ENCODE data around the gene AGBL3.
"Not testable (repeated sequence)": the region's sequence is repeated elsewhere in the genome, so short reads cannot be mapped to it uniquely, and the experiment has no call there.

Gene AGBL3

GRCh38 chr7:134966691-134967090, 19.6 kb upstream of the AGBL3 start:
- no peak for DNase-seq (ENCODE audit: low read depth)

GRCh38 chr7:134968110-134968509, 18.2 kb upstream of the AGBL3 start:
- DNase-seq (ENCODE audit: low read depth) = no peak

DNA sequence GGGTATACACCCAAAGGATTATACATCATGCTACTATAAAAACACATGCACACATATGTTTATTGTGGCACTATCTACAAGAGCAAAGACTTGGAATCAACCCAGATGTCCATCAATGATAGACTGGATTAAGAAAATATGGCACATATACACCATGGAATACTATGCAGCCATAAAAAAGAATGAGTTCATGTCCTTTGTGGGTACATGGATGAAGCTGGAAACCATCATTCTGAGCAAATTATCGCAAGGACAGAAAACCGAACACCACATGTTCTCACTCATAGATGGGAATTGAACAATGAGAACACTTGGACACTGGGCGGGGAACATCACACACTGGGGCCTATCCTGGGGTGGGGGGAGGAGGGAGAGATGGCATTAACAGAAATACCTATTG, 4.7 kb upstream of the AGBL3 start:
- not testable (repeated sequence) for DNase-seq (ENCODE audit: low read depth)

DNA sequence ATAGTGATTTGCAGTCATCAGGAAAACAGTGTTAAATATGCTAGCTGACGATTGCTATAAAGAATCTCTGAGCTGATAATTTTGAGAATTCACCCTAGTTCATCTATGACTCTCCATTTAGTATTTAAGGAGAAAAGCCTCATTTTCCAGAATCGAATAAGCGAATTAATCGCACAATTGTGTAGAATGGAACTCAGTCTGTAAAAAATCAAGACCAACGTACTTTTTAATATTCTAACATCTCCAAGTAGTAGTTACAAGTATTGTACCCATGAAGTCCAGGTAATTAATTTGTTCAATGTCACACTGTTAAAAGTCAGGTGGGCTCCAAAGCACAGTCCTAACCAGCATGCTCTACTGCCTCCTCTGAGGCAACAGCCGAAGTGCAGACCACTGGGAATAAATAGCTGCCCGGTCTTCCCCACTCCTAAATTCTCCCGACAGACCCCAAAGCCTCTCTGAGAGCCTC, 380 bp upstream of the AGBL3 start:
- DNase-seq (ENCODE audit: low read depth) = no peak

DNA sequence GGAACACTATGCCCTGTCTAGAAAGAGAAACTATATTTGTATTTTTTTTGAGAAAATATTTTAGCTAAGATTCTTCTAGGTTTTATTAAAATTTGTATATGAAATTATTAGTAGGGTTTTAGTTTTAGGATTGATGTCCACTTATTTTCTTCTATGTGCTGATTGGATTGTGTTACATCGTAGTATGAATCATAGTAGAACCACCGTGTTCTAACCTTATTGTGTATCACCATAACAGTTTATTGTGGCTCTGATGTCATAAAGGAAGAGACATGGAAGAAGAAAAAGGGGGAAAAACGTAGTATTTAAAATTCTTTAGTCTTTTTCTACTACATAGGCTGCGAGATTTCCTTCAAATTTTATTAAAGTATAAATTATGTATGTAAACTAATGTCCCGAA, 1.9 kb downstream of the AGBL3 start:
- no peak for DNase-seq (ENCODE audit: low read depth)

DNA sequence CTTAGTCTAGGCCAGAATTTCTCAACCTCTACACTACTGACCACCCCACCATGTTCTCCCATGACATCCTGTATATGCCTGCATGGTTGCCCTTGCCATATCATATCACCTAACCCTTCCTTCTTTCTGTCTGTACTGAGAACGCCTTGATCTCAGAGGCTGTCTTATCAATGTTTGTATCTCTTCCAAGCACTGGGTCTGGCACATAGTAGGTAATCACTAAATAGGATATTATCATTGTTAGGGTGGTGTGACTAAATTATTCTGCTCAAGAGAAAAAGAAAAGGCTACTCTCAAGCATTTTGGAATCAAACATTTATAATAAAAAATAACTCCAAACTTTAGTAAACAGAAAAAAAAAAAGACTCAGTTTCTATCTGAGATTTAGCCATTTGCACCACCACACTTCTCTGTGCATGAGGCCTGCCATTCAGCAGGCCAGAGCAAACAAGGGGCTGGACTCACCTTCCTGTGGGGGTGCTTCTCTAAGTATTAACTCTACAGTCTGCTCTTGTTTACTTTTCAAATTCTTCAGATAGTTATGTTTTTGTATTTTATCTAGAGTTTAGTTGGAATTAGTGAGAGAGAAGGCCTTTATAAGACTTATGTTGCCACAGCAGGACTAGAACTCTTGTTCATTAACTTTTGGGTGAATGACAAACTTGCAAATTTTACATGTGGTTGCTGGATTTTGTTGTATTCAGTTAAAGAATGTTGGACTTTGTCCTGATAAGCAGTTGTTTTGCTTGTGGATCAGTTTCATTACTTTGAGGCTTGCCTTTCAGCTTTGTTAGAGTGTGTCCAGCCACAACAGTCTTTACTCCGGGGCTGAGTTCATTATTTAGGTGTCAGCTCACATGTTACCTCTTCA, 5.4 kb downstream of the AGBL3 start:
- no peak for DNase-seq (ENCODE audit: low read depth)

- DNase-seq (ENCODE audit: low read depth) = no peak
Observed at GRCh38 chr7:134992626-134993179, 6.4 kb downstream of the AGBL3 start.

GRCh38 chr7:134993877-134994456, 7.7 kb downstream of the AGBL3 start:
- no peak for DNase-seq (ENCODE audit: low read depth)

GRCh38 chr7:134995239-134996096, 9.2 kb downstream of the AGBL3 start:
- DNase-seq (ENCODE audit: low read depth) = no peak

GRCh38 chr7:134996097-134996550, 9.8 kb downstream of the AGBL3 start:
- no peak for DNase-seq (ENCODE audit: low read depth)

DNA sequence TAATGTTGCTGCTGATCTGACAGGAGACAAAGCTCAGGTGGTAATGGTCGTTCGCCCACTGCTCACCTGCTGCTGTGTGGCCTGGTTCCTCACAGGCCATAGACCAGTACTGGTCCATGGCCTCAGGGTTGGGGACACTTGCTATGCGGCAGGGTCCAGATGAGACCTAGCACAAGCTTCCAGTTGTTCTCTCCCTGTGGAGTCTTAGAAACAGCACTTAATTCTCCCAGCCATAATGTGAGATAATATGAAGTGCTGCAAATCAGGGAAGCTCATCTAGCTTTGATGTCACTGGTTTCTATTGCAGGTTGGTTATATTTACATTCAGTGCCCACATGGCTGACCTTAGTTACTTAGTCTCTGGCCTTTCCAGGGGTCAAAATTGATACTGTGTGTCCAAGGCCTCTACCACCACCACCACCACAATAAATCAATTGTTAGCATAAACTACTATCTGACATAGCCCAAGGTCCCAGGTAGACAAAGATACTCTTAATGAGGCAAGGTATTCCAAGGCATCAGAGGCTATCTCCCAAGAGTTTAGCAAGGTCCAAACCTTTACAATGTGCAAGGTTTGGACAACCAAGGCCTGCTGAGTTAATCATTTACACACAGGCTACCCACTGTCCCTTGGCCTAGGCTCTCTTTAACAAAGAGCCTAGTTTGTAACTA, 11.0 kb downstream of the AGBL3 start:
- no peak for DNase-seq (ENCODE audit: low read depth)

- no peak for DNase-seq (ENCODE audit: low read depth)
Observed at GRCh38 chr7:134999136-134999535, 12.8 kb downstream of the AGBL3 start.

DNA sequence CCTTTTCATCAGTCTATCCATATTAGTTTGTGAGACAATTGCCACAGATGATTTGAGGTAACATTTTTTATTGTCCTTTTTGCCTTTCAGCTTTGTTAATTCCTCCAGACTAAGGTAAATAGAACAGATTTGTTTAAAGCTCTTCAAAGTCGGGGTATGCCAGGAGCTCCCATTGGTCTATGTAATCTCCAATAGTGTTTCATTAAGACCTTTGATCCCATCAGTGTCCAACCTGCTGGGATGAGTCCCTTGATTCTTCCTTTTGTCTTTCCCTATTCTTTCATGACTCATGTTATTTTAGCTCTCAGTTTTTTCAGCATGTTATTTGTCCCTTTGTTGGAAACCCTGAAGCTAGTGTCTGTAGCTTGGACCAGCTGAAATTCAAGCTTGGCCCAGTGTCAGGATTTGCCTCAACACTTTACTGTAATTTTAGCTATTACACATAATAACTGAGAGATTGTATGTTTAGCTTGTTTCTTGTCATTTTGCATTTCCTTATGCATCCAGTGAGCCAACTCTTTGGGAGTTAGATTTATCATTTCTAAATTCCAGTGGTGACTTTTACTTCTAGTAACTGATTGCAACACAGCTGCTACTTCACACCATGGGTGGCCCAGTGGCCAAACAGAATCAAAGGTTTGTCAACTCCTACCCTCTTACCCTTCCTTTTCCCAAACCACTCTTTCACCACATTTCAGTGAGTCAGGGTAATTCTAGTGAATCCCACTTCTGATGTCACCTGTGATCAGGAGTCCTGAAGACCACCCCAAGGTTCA, 15.3 kb downstream of the AGBL3 start:
- no peak for DNase-seq (ENCODE audit: low read depth)

GRCh38 chr7:135012229-135012628, 25.9 kb downstream of the AGBL3 start:
- no peak for DNase-seq (ENCODE audit: low read depth)

DNA sequence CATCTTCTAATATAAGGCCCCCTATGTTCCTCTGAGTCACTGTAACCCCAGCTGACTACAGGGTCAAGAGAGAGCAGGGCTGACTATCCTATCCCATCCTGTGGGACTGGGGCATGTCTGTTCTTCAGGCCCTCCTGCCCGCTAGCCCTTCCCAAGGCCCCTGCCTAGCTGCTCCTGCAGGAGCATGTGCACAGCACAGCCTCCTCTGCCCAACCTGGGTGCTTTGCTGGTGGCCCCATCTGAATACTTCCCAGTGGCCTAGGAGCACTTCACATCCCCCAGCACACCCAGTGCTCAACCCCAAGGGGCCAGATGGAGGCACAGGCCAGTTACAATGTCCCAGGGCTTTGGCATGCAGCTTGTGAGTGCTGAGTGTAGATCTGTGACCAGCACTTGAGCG, 37.3 kb downstream of the AGBL3 start:
- DNase-seq (ENCODE audit: low read depth) = no peak

- no peak for DNase-seq (ENCODE audit: low read depth)
Observed at GRCh38 chr7:135035252-135035651, 48.9 kb downstream of the AGBL3 start.

DNA sequence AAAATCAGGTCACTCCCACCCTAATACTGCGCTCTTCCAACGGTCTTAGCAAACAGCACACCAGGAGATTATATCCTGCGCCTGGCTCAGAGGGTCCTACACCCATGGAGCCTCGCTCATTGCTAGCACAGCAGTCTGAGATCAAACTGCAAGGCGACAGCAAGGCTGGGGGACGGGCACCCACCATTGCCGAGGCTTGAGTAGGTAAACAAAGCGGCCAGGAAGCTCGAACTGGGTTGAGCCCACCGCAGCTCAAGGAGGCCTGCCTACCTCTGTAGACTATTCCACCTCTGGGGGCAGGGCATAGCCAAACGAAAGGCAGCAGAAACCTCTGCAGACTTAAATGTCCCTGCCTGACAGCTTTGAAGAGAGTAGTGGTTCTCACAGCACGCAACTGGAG, 80.7 kb downstream of the AGBL3 start:
- DNase-seq (ENCODE audit: low read depth) = not testable (repeated sequence)

- no peak for DNase-seq (ENCODE audit: low read depth)
Observed at GRCh38 chr7:135074096-135074495, 87.8 kb downstream of the AGBL3 start.

- DNase-seq (ENCODE audit: low read depth) = no peak
Observed at GRCh38 chr7:135074531-135074930, 88.2 kb downstream of the AGBL3 start.

DNA sequence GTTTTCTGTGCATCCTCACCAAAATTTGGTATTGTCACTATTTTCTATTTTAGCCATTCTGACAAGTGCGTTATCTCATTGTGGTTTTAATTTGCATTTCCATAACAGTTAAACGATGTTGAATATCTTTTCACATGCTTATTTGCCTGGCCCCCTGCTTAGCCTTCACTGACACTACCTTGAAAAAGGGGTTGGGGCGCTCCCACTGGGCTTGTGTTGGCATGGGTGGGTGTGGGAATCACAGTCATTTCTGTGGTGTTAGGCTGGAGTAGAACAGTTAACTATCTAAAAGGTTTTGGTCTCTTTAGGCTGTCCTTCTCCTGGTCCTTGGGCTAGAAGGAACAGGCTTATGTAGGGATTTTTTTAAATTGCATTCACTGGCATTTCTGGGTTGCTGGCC, 89.4 kb downstream of the AGBL3 start:
- DNase-seq (ENCODE audit: low read depth) = no peak

DNA sequence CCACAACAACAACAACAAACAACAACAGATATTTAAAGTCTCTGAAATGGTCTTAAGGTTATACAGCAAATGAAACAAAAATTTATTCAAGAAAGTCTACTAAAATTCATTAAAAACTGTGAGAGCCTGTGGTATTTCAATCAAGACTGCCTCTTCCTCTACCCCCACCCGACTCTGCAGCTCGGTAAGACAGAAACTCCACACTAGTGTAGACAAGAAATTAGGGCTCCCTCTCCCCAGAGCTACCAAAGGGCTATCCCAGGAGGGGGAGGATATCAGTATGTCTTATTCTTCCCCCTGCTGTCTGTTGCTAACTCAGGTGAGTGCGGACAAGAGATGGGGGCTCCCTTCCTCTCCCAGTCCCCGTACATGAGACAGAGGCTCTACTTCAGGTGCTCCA, 90.6 kb downstream of the AGBL3 start:
- DNase-seq (ENCODE audit: low read depth) = no peak

Data from HS-5 (cell line).